Measurements from ENCODE around the gene CPEB3. TPM values are rescaled to one million over a fixed set of nuclear protein-coding genes. Genes with fewer than 3 reads are reported as not detected.
"Not testable (repeated sequence)": the region's sequence is repeated elsewhere in the genome, so short reads cannot be mapped to it uniquely, and the experiment has no call there.

The CPEB3 gene
- total RNA-seq, 1 experiment from 2014 or later: 2.4 TPM

GRCh38 chr10:92219559-92219958, 71.3 kb downstream of the CPEB3 start:
- ATAC-seq (no peak), DNase-seq (ENCODE audit: low read depth, low spot score) (no peak)
- H3K27ac ChIP-seq (ENCODE audit: low read length): no peak overlapping the region

GRCh38 chr10:92218569-92218968, 72.3 kb downstream of the CPEB3 start:
- ATAC-seq (no peak), DNase-seq (ENCODE audit: low read depth, low spot score) (no peak)
- TF ChIP-seq REST (IDR thresholded peaks at IDR 0.05; ENCODE audit: insufficient read depth in 1 of 2, low read depth in 2 of 2, low read length in 1 of 2) (no peak), POLR2AphosphoS5 (IDR thresholded peaks at IDR 0.05; ENCODE audit: low read depth, low read length) (no peak), SIN3A (IDR thresholded peaks at IDR 0.05; ENCODE audit: borderline replicate concordance, insufficient read depth, low read depth, low read length) (no peak), TCF7L2 (IDR thresholded peaks at IDR 0.05; ENCODE audit: low read depth, low read length) (no peak), CTCF (IDR thresholded peaks at IDR 0.05) (no peak)
- intact Hi-C loops (cut with micrococcal nuclease; ENCODE audit: unreplicated experiment) (no loop called here), in situ Hi-C loops (cut with HindIII; ENCODE audit: low pct_unique_long_range_greater_than_20kb, low sequenced_read_pairs) (no loop called here)
- Histone ChIP-seq H3K4me3 (ENCODE audit: low read depth in 2 of 2, low read length in 2 of 2) (no peak overlapping the region), H3K9me3 (ENCODE audit: control insufficient read depth, insufficient read depth, low read depth, low read length) (no peaks in the 10 kb centered on the region), H3K4me1 (ENCODE audit: control insufficient read depth, insufficient read depth, low read length) (no peaks in the 10 kb centered on the region), H3K36me3 (ENCODE audit: control insufficient read depth, insufficient read depth, low read length) (no peaks in the 10 kb centered on the region), H3K27me3 (ENCODE audit: control insufficient read depth, insufficient read depth, low read length) (no peaks in the 10 kb centered on the region), H3K27ac (ENCODE audit: low read length) (no peak overlapping the region)
- ChIA-PET CTCF (no interaction called here), POLR2A (no interaction called here)
- BruUV-seq (replicated peaks): no TSS peak

More at GRCh38 chr10:92219559-92219958, 71.3 kb downstream of the CPEB3 start:
- ChIA-PET CTCF (interaction anchor here (0.6 kb wide), 2 partner anchors 23 to 124 kb away, joined by 3 read pairs; no protein-coding TSS in a partner anchor), POLR2A (no interaction called here)
- BruUV-seq (replicated peaks): no TSS peak
- intact Hi-C loops (cut with micrococcal nuclease; ENCODE audit: unreplicated experiment): no loop called here
- no peaks in the 10 kb centered on the region for H3K4me1 ChIP-seq (ENCODE audit: control insufficient read depth, insufficient read depth, low read length)
- no peak for TF ChIP-seq SIN3A (IDR thresholded peaks at IDR 0.05; ENCODE audit: borderline replicate concordance, insufficient read depth, low read depth, low read length)
- TF ChIP-seq TCF7L2 (IDR thresholded peaks at IDR 0.05; ENCODE audit: low read depth, low read length): no peak
- no peak for TF ChIP-seq REST (IDR thresholded peaks at IDR 0.05; ENCODE audit: insufficient read depth in 1 of 2, low read depth in 2 of 2, low read length in 1 of 2)
- TF ChIP-seq POLR2AphosphoS5 (IDR thresholded peaks at IDR 0.05; ENCODE audit: low read depth, low read length): no peak
- no peak for TF ChIP-seq CTCF (IDR thresholded peaks at IDR 0.05)
- H3K9me3 ChIP-seq (ENCODE audit: control insufficient read depth, insufficient read depth, low read depth, low read length): no peaks in the 10 kb centered on the region
- H3K27me3 ChIP-seq (ENCODE audit: control insufficient read depth, insufficient read depth, low read length): no peaks in the 10 kb centered on the region
- H3K4me3 ChIP-seq (ENCODE audit: low read depth in 2 of 2, low read length in 2 of 2): no peak overlapping the region
- H3K36me3 ChIP-seq (ENCODE audit: control insufficient read depth, insufficient read depth, low read length): no peaks in the 10 kb centered on the region
- in situ Hi-C loops (cut with HindIII; ENCODE audit: low pct_unique_long_range_greater_than_20kb, low sequenced_read_pairs): no loop called here

- H3K4me3 ChIP-seq (ENCODE audit: low read depth in 2 of 2, low read length in 2 of 2); H3K36me3 ChIP-seq (ENCODE audit: control insufficient read depth, insufficient read depth, low read length); H3K27ac ChIP-seq (ENCODE audit: low read length); H3K9me3 ChIP-seq (ENCODE audit: control insufficient read depth, insufficient read depth, low read depth, low read length); H3K27me3 ChIP-seq (ENCODE audit: control insufficient read depth, insufficient read depth, low read length); BruUV-seq (replicated peaks); POLR2A ChIA-PET; in situ Hi-C loops (cut with HindIII; ENCODE audit: low pct_unique_long_range_greater_than_20kb, low sequenced_read_pairs); H3K4me1 ChIP-seq (ENCODE audit: control insufficient read depth, insufficient read depth, low read length); intact Hi-C loops (cut with micrococcal nuclease; ENCODE audit: unreplicated experiment); DNase-seq (ENCODE audit: low read depth, low spot score): not testable (repeated sequence)
- ATAC-seq: peak; percentile 72
- CTCF ChIA-PET: interaction anchor here (0.7 kb wide), 3 partner anchors 32 to 704 kb away, joined by 5 to 8 read pairs (median 7); no protein-coding TSS in a partner anchor
Observed at GRCh38 chr10:92216608-92217007, 74.3 kb downstream of the CPEB3 start.

GRCh38 chr10:92215222-92215621, 75.7 kb downstream of the CPEB3 start:
- BruUV-seq (replicated peaks); H3K4me1 ChIP-seq (ENCODE audit: control insufficient read depth, insufficient read depth, low read length); H3K9me3 ChIP-seq (ENCODE audit: control insufficient read depth, insufficient read depth, low read depth, low read length); H3K36me3 ChIP-seq (ENCODE audit: control insufficient read depth, insufficient read depth, low read length); H3K4me3 ChIP-seq (ENCODE audit: low read depth in 2 of 2, low read length in 2 of 2); intact Hi-C loops (cut with micrococcal nuclease; ENCODE audit: unreplicated experiment); DNase-seq (ENCODE audit: low read depth, low spot score); H3K27me3 ChIP-seq (ENCODE audit: control insufficient read depth, insufficient read depth, low read length); H3K27ac ChIP-seq (ENCODE audit: low read length); in situ Hi-C loops (cut with HindIII; ENCODE audit: low pct_unique_long_range_greater_than_20kb, low sequenced_read_pairs); ATAC-seq; POLR2A ChIA-PET: not testable (repeated sequence)
- CTCF ChIA-PET: interaction anchor here (0.6 to 0.7 kb wide), 2 partner anchors 128 to 425 kb away, joined by 3 to 5 read pairs; no protein-coding TSS in a partner anchor
